Thyroid gland (tissue), 4 donors: Measurements from ENCODE around the gene CA7. TPM values are rescaled to one million over a fixed set of nuclear protein-coding genes. Genes with fewer than 3 reads are reported as not detected.
"Not testable (repeated sequence)": the region's sequence is repeated elsewhere in the genome, so short reads cannot be mapped to it uniquely, and the experiment has no call there.

Experiments
- DNase-seq, 2 donors: peaks; one replicate each; pipeline ENCODE4 v3.0.0-alpha.2; 2019
- H3K27ac ChIP-seq, 3 donors: fragments of 200-600 bp; sonication (generic); 1 replicate in 2 of 3; 2 replicates in 1 of 3; pipeline ENCODE4 v1.5.1; 2016 to 2019; ENCODE audit warnings: mild to moderate bottlenecking in 1 of 3, moderate library complexity in 1 of 3
- H3K27me3 ChIP-seq: fragments of 200-600 bp; sonication (generic); one replicate; pipeline ENCODE4 v1.5.1; 2019
- H3K36me3 ChIP-seq, 2 donors: fragments of 200-600 bp; sonication (generic); one replicate each; pipeline ENCODE4 v1.5.1; 2016 to 2019
- H3K4me1 ChIP-seq, 2 donors: fragments of 200-600 bp; sonication (generic); one replicate each; pipeline ENCODE4 v1.5.1; 2017 to 2019
- H3K4me3 ChIP-seq, 3 donors: fragments of 200-600 bp; sonication (generic); replicated peaks in 1 of 3; 1 replicate in 2 of 3; 2 replicates in 1 of 3; pipeline ENCODE4 v1.5.1; 2016; ENCODE audit warnings: mild to moderate bottlenecking in 1 of 3
- H3K9me3 ChIP-seq: fragments of 200-600 bp; sonication (generic); one replicate; pipeline ENCODE4 v1.5.1; 2017
- POLR2A ChIP-seq, 2 donors: fragments of 450-650 bp; IDR thresholded peaks; one replicate each; pipeline ENCODE4 v1.6.1; 2017; ENCODE audit warnings: antibody characterized with exemption in 2 of 2, mild to moderate bottlenecking in 2 of 2, moderate library complexity in 1 of 2
- WGBS, 2 donors: methylation state at CpG; one replicate each; pipeline ENCODE4 v1.1.5; 2017; 5-methylcytosine and 5-hydroxymethylcytosine counted together
- intact Hi-C: fragments of 100-400 bp; cut with DNase I; formaldehyde crosslinking; loops from one replicate; pipeline ENCODE4 v1.15.1; 2023
- total RNA-seq, 4 donors: library from RNA; depleted of rRNA; stranded (reverse); fragments of >200 nt; gene quantifications; one replicate each; pipeline ENCODE4 v1.2.3, GENCODE V29; 2016
- TF ChIP-seq, protein P1 (sequence below), 6 experiments: fragments of 200-600 bp in 3 of 6; fragments of 450-650 bp in 3 of 6; sonication (generic) in 3 of 6; IDR thresholded peaks; one replicate each; pipeline ENCODE4 v1.5.1; 2016 to 2019; ENCODE audit warnings: antibody characterized with exemption in 6 of 6, mild to moderate bottlenecking in 2 of 6, inconsistent platforms in 1 of 6, moderate library complexity in 1 of 6

Gene CA7
- total RNA-seq, 4 donors from 2014 or later: 0.46 TPM; not detected in 3

DNA sequence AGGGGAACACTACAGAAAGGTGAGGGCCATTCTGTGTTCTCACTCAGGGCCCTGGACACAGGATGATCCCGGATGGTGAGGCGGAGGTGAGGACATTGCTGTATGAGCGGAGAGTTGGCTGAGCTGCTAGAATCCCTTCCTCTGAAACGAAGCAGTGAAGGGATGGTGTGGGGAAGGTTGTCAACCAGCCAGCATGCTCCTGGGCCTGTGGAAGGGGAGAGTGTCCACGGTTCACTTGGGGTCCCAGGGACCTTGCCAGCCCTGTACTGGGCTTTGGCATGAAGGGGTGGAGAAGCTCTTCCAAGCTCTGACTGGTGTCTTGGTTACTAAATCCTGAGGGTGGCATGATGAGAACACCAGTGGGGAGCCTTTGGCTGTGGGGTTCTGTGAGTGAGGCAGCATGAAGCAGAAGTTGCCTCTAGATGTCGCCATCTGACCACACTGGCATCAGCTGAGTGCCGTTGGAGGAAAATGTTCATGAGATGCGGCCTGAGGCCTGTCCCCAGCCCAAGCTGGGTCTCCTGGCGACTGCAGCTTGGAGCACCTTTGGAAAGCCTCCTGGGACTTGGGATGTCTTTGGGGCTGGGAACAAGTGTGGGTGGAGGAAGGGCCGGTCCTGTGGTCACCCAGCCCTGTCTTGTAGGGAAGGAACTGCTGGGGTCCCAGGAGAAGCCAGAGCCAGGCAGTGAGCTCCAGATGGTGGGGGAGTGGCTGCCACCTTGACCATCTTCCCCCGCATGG is 50.9 kb downstream of the CA7 start:
- H3K27me3 ChIP-seq: no peaks in the 10 kb centered on the region
- TF ChIP-seq, protein P1, sequence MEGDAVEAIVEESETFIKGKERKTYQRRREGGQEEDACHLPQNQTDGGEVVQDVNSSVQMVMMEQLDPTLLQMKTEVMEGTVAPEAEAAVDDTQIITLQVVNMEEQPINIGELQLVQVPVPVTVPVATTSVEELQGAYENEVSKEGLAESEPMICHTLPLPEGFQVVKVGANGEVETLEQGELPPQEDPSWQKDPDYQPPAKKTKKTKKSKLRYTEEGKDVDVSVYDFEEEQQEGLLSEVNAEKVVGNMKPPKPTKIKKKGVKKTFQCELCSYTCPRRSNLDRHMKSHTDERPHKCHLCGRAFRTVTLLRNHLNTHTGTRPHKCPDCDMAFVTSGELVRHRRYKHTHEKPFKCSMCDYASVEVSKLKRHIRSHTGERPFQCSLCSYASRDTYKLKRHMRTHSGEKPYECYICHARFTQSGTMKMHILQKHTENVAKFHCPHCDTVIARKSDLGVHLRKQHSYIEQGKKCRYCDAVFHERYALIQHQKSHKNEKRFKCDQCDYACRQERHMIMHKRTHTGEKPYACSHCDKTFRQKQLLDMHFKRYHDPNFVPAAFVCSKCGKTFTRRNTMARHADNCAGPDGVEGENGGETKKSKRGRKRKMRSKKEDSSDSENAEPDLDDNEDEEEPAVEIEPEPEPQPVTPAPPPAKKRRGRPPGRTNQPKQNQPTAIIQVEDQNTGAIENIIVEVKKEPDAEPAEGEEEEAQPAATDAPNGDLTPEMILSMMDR (IDR thresholded peaks at IDR 0.05): peak; percentile 65 to 95 (median 90)
- TF ChIP-seq POLR2A (IDR thresholded peaks at IDR 0.05): no peak
- no peaks in the 10 kb centered on the region for H3K36me3 ChIP-seq
- H3K27ac ChIP-seq: peak overlapping the region in 1 of 3 donors; percentile 5
- H3K9me3 ChIP-seq: no peaks in the 10 kb centered on the region
- intact Hi-C loops: loop anchor here (2.0 to 10.0 kb wide), 2 partner anchors 34 to 290 kb away; partner anchors contain the start of gene MATCAP1
- H3K4me3 ChIP-seq: no peak overlapping the region
- WGBS, 2 donors: 43 to 46% methylated on average over 10 to 11 of the region's 11 CpGs
- DNase-seq: peak; percentile 80 to 82
- peaks cover 49 to 62% of the 10 kb centered on the region in 2 donors for H3K4me1 ChIP-seq

DNA sequence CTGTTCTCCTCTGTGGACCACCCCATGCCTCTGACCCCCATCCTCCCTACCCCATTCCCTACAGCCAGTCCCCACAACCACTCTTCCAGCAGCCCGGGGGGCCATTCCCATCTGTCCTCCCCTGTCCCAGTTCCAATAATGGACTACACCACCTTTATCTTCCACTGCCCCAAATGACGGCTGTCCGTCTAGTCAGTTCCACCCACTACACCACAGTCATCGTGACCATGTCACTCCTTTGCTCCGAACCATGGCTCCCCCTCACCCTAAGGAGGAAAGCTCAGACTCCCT is 51.4 kb downstream of the CA7 start:
- no peaks in the 10 kb centered on the region for H3K36me3 ChIP-seq
- peak overlapping the region in 1 of 3 donors; percentile 47 for H3K27ac ChIP-seq
- no peak for TF ChIP-seq POLR2A (IDR thresholded peaks at IDR 0.05)
- TF ChIP-seq, protein P1 (IDR thresholded peaks at IDR 0.05): no peak
- DNase-seq: no peak
- intact Hi-C loops: loop anchor here (2.0 to 10.0 kb wide), 2 partner anchors 33 to 289 kb away; partner anchors contain the start of gene MATCAP1
- WGBS, 2 donors: 93 to 94% methylated on average over 5 of the region's 5 CpGs
- peaks cover 52 to 66% of the 10 kb centered on the region in 2 donors for H3K4me1 ChIP-seq
- no peaks in the 10 kb centered on the region for H3K9me3 ChIP-seq
- H3K4me3 ChIP-seq: no peak overlapping the region
- no peaks in the 10 kb centered on the region for H3K27me3 ChIP-seq

DNA sequence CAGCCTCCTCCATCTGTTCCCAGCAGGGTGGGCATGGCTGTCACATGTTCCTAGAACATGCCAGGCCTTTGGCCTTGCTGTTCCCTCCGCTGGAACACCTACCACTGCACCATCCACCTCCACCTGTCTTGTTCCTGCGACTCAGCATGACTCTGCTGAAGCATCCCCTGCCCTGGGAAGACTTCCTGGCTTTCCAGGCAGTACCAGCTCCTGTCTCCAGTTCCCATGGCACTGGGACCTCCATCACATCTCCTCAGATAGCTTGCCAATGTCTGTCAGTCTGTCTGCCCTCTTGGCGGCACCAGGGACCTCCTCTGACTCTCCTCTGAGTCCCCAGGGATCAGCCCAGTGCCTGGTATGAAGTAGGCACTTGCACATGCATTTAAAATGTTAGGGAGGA is 51.8 kb downstream of the CA7 start:
- WGBS, 2 donors: 97% methylated on average over 3 of the region's 3 CpGs
- TF ChIP-seq POLR2A (IDR thresholded peaks at IDR 0.05): no peak
- TF ChIP-seq, protein P1 (IDR thresholded peaks at IDR 0.05): no peak
- intact Hi-C loops: loop anchor here (2.0 to 10.0 kb wide), 2 partner anchors 33 to 289 kb away; partner anchors contain the start of gene MATCAP1

DNA sequence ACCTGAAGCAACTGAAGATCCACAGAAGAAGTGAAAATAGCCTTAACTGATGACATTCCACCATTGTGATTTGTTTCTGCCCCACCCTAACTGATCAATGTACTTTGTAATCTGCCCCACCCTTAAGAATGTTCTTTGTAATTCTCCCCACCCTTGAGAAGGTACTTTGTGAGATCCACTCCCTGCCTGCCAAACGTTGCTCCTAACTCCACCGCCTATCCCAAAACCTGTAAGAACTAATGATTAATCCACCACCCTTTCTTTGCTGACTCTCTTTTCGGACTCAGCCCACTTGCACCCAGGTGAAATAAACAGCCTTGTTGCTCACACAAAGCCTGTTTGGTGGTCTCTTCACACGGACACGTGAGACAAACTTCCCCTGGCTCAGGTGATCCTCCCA is 52.5 kb downstream of the CA7 start:
- H3K4me3 ChIP-seq, H3K9me3 ChIP-seq, H3K36me3 ChIP-seq, H3K27me3 ChIP-seq, DNase-seq: not testable (repeated sequence)
- intact Hi-C loops: loop anchor here (10.0 kb wide), 1 partner anchor 288 kb away; the partner anchor contains the start of gene MATCAP1
- Histone ChIP-seq H3K4me1 (peaks cover 52 to 66% of the 10 kb centered on the region in 2 donors), H3K27ac (peak overlapping the region in 2 of 3 donors; percentile 38 to 98)
- 79 to 81% methylated on average over 5 of the region's 5 CpGs for WGBS, 2 donors

More for the DNA sequence above, 51.8 kb downstream of the CA7 start:
- no peaks in the 10 kb centered on the region for H3K27me3 ChIP-seq
- H3K27ac ChIP-seq: peak overlapping the region in 2 of 3 donors; percentile 17 to 47
- peaks cover 52 to 66% of the 10 kb centered on the region in 2 donors for H3K4me1 ChIP-seq
- H3K9me3 ChIP-seq: no peaks in the 10 kb centered on the region
- H3K4me3 ChIP-seq: no peak overlapping the region
- no peak for DNase-seq
- no peaks in the 10 kb centered on the region for H3K36me3 ChIP-seq

DNA sequence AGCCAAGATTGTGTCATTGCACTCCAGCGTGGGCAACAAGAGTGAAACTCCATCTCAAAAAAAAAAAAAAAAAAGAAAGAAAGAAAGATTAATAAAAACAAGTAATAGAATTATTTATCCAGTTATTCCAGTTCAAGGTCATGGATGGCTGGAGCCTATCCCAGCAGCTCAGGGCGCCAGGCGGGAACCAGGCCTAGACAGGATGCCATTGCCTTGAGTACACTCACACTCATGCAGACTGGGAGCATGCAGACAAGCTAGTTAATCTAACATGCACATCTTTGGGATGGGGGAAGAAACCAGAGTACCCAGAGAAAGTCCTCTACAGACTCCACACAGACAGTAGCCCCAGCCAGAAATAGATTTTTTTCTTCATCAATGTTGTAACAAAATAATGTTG is 54.0 kb downstream of the CA7 start:
- peak; percentile 80 to 87 for DNase-seq
- TF ChIP-seq POLR2A (IDR thresholded peaks at IDR 0.05): no peak
- TF ChIP-seq, protein P1 (IDR thresholded peaks at IDR 0.05): no peak

More for the DNA sequence above, 54.0 kb downstream of the CA7 start:
- Histone ChIP-seq H3K27ac (peak overlapping the region; percentile 89 to 98 (median 96)), H3K9me3 (no peaks in the 10 kb centered on the region), H3K4me1 (peaks cover 59 to 77% of the 10 kb centered on the region in 2 donors), H3K36me3 (no peaks in the 10 kb centered on the region), H3K4me3 (no peak overlapping the region), H3K27me3 (no peaks in the 10 kb centered on the region)
- intact Hi-C loops: loop anchor here (10.0 kb wide), 1 partner anchor 287 kb away; the partner anchor contains the start of gene MATCAP1
- WGBS, 2 donors: 34 to 37% methylated on average over 3 of the region's 3 CpGs
